Measurements from ENCODE around the gene FDXR.

Gene FDXR

DNA sequence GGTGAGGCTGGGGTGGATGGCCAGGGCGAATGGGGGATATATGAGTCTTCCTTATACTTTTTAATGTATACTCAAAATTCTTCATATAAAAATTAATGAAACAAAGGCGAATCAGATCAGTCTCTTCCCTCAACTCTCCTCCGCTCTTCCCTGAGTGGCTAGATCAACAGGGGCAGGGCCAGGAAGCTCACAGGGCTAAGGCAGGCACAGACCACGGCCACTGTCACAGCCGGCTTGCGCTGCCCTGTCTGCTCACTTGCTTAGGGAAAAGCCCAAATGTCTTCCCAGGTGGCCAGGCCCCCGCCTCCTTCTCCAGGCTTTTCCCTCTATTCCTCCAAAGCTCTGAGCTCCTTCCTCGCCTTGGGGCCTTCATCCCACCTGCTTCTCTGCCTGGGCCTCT is 19.1 kb downstream of the FDXR start:
- H3K4me3 ChIP-seq (replicated peaks; ENCODE audit: insufficient read depth, low read length) = no peak overlapping the region
- TF ChIP-seq, protein P1, sequence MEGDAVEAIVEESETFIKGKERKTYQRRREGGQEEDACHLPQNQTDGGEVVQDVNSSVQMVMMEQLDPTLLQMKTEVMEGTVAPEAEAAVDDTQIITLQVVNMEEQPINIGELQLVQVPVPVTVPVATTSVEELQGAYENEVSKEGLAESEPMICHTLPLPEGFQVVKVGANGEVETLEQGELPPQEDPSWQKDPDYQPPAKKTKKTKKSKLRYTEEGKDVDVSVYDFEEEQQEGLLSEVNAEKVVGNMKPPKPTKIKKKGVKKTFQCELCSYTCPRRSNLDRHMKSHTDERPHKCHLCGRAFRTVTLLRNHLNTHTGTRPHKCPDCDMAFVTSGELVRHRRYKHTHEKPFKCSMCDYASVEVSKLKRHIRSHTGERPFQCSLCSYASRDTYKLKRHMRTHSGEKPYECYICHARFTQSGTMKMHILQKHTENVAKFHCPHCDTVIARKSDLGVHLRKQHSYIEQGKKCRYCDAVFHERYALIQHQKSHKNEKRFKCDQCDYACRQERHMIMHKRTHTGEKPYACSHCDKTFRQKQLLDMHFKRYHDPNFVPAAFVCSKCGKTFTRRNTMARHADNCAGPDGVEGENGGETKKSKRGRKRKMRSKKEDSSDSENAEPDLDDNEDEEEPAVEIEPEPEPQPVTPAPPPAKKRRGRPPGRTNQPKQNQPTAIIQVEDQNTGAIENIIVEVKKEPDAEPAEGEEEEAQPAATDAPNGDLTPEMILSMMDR (IDR thresholded peaks at IDR 0.05; ENCODE audit: insufficient read depth, low read length) = no peak
- TF ChIP-seq POLR2AphosphoS5 (IDR thresholded peaks at IDR 0.05; ENCODE audit: low read depth) = no peak
- TF ChIP-seq SPI1 (IDR thresholded peaks at IDR 0.05; ENCODE audit: borderline replicate concordance, low read depth) = no peak
- TF ChIP-seq GABPA (IDR thresholded peaks at IDR 0.05; ENCODE audit: low read depth) = no peak
- TF ChIP-seq, protein P2, sequence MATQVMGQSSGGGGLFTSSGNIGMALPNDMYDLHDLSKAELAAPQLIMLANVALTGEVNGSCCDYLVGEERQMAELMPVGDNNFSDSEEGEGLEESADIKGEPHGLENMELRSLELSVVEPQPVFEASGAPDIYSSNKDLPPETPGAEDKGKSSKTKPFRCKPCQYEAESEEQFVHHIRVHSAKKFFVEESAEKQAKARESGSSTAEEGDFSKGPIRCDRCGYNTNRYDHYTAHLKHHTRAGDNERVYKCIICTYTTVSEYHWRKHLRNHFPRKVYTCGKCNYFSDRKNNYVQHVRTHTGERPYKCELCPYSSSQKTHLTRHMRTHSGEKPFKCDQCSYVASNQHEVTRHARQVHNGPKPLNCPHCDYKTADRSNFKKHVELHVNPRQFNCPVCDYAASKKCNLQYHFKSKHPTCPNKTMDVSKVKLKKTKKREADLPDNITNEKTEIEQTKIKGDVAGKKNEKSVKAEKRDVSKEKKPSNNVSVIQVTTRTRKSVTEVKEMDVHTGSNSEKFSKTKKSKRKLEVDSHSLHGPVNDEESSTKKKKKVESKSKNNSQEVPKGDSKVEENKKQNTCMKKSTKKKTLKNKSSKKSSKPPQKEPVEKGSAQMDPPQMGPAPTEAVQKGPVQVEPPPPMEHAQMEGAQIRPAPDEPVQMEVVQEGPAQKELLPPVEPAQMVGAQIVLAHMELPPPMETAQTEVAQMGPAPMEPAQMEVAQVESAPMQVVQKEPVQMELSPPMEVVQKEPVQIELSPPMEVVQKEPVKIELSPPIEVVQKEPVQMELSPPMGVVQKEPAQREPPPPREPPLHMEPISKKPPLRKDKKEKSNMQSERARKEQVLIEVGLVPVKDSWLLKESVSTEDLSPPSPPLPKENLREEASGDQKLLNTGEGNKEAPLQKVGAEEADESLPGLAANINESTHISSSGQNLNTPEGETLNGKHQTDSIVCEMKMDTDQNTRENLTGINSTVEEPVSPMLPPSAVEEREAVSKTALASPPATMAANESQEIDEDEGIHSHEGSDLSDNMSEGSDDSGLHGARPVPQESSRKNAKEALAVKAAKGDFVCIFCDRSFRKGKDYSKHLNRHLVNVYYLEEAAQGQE (IDR thresholded peaks at IDR 0.05; ENCODE audit: insufficient replicate concordance, low read depth) = no peak
- H3K27ac ChIP-seq (replicated peaks) = no peak overlapping the region
- H3K27me3 ChIP-seq (ENCODE audit: insufficient read depth, poor library complexity, severe bottlenecking) = peaks cover 51% of the 10 kb centered on the region
- no peak for DNase-seq (ENCODE audit: low read depth in 1 of 2, low spot score in 1 of 2)

DNA sequence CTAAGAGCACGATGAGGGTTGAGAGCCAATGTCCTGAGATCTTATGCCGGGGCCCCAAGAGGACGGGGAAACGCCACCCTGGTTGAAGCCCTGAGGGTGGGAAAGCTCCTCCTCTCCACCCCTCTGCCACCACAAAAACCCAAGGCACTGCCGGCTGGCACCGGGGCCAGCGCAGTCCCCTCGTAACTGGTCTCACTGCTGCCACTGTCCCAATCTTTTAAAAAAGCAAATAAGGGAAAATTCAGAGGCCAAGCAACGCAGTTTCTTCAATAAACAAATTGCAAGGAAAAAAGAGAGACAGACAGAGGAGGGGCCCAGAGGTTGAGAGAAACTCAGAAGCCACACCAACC is 19.8 kb downstream of the FDXR start:
- H3K27me3 ChIP-seq (ENCODE audit: insufficient read depth, poor library complexity, severe bottlenecking) = peaks cover 49% of the 10 kb centered on the region
- H3K27ac ChIP-seq (replicated peaks) = no peak overlapping the region
- H3K4me3 ChIP-seq (replicated peaks; ENCODE audit: insufficient read depth, low read length) = no peak overlapping the region

DNA sequence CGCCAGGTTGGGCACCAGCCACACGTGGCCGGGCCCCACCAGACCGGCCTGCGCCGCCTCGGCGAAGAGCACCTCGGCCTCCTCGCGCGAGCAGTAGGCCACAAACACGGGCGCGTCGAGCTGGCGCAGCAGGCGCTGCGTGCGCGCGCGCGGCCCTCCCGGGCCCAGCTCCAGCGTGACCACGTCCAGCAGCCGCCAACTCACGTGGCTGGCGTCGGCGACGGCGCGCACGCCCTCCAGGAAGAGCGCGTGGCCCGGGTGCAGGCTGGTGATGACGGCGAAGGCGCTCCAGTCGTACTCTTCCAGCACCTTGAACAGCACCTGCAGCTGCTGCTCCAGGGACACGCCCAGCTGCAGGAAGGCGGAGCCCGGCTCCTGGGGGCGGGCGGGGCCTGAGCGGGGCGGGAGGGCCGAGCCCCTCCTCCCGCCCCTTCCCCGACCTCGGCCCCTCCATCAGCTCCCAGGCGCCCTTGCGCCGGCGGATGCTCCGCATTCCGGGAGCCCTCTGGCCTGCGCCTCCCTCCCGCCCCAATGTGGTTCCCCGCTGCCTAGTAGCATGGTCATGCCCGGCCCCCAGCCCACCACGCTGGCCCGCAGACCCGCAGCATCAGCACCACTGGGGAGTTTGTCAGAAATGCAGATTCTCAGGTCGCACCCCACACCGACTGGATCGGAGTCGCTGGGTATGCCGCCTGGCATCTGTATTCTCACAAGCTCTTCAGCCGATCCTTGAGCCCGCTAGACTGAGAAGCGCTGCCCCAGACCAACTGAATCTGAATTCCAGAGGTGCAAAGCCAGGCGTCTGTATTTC is 20.4 kb downstream of the FDXR start:
- H3K27me3 ChIP-seq (ENCODE audit: insufficient read depth, poor library complexity, severe bottlenecking) = peaks cover 44% of the 10 kb centered on the region
- no peak overlapping the region for H3K27ac ChIP-seq (replicated peaks)
- TF ChIP-seq, protein P2 (IDR thresholded peaks at IDR 0.05; ENCODE audit: insufficient replicate concordance, low read depth) = peak; percentile 85
- TF ChIP-seq, protein P1 (IDR thresholded peaks at IDR 0.05; ENCODE audit: insufficient read depth, low read length) = no peak
- H3K4me3 ChIP-seq (replicated peaks; ENCODE audit: insufficient read depth, low read length) = no peak overlapping the region
- peak in 1 of 2 experiments; percentile 54 for DNase-seq (ENCODE audit: low read depth in 1 of 2, low spot score in 1 of 2)

More for the DNA sequence above, 19.8 kb downstream of the FDXR start:
- no peak for DNase-seq (ENCODE audit: low read depth in 1 of 2, low spot score in 1 of 2)
- TF ChIP-seq SPI1 (IDR thresholded peaks at IDR 0.05; ENCODE audit: borderline replicate concordance, low read depth) = no peak
- no peak for TF ChIP-seq POLR2AphosphoS5 (IDR thresholded peaks at IDR 0.05; ENCODE audit: low read depth)
- TF ChIP-seq, protein P2 (IDR thresholded peaks at IDR 0.05; ENCODE audit: insufficient replicate concordance, low read depth) = no peak
